OCI-LY3 (cell line): ENCODE data around the gene MAP3K7.

ENCODE experiments used
- H2AFZ ChIP-seq: fragments of 200-600, 300-600 bp; shearing (Covaris generic); 2 replicates; pipeline ENCODE4 v1.6.0; 2014; ENCODE audit warnings: antibody characterized with exemption, low read depth, low read length
- H3K27ac ChIP-seq: fragments of 200-600, 300-600 bp; sonication (generic); 2 replicates; pipeline ENCODE4 v1.5.1; 2014; ENCODE audit warnings: mild to moderate bottlenecking, low read length, moderate library complexity, mixed read lengths
- H3K27me3 ChIP-seq: fragments of 200-600, 300-600 bp; sonication (generic); 2 replicates; pipeline ENCODE4 v1.6.1; 2014; ENCODE audit warnings: low read depth, low read length, mixed read lengths
- H3K36me3 ChIP-seq: fragments of 200-600, 300-600 bp; sonication (generic); replicated peaks from 2 replicates; pipeline ENCODE3; 2014; ENCODE audit warnings: low read depth, low read length, mixed read lengths
- H3K4me1 ChIP-seq: fragments of 300-600, 200-600 bp; sonication (generic); 2 replicates; pipeline ENCODE4 v1.6.1; 2014; ENCODE audit warnings: low read length, mixed read lengths
- H3K4me2 ChIP-seq: fragments of 200-600, 300-600 bp; sonication (generic); 2 replicates; pipeline ENCODE4 v1.6.1; 2014; ENCODE audit warnings: low read length, mixed read lengths
- H3K4me3 ChIP-seq: fragments of 300-600, 200-600 bp; sonication (generic); 2 replicates; pipeline ENCODE4 v1.5.1; 2014; ENCODE audit warnings: antibody characterized with exemption, mild to moderate bottlenecking, low read length, moderate library complexity
- H3K79me2 ChIP-seq: fragments of 300-600, 200-600 bp; shearing (Covaris generic); 2 replicates; pipeline ENCODE4 v1.6.1; 2014; ENCODE audit warnings: mild to moderate bottlenecking, low read length, mixed read lengths
- H3K9ac ChIP-seq: fragments of 300-600, 200-600 bp; shearing (Covaris generic); 2 replicates; pipeline ENCODE4 v1.6.0; 2014; ENCODE audit warnings: mild to moderate bottlenecking, low read length, moderate library complexity
- H3K9me3 ChIP-seq: fragments of 200-600, 300-600 bp; shearing (Covaris generic); 2 replicates; pipeline ENCODE4 v1.6.1; 2014; ENCODE audit warnings: low read length, mixed read lengths; ENCODE audit not compliant: insufficient read depth
- H4K20me1 ChIP-seq: fragments of 200-600, 300-600 bp; sonication (generic); 2 replicates; pipeline ENCODE4 v1.6.1; 2016; ENCODE audit warnings: low read length, mixed read lengths; ENCODE audit not compliant: insufficient read depth
- EZH2phosphoT487 ChIP-seq: fragments of 200-600 bp; shearing (Covaris generic); IDR thresholded peaks from 2 replicates; pipeline ENCODE4 v1.6.1; 2018; ENCODE audit warnings: antibody characterized with exemption, mixed run types, low read depth
- TF ChIP-seq, protein P1 (sequence below): fragments of 200-600, 300-600 bp; sonication (generic); IDR thresholded peaks from 2 replicates; pipeline ENCODE4 v1.5.1; 2014; ENCODE audit warnings: antibody characterized with exemption, low read length, low read depth

Gene MAP3K7

GRCh38 chr6:90502381-90502780 lies 84.5 kb downstream of the MAP3K7 start:
- Histone ChIP-seq H2AFZ (no peak overlapping the region), H3K79me2 (no peaks in the 10 kb centered on the region), H3K27ac (no peak overlapping the region), H4K20me1 (no peaks in the 10 kb centered on the region), H3K4me3 (no peak overlapping the region), H3K36me3 (no peaks in the 10 kb centered on the region), H3K9ac (no peak overlapping the region), H3K4me2 (no peak overlapping the region), H3K4me1 (no peaks in the 10 kb centered on the region), H3K9me3 (no peaks in the 10 kb centered on the region), H3K27me3 (no peaks in the 10 kb centered on the region)
- no peak for TF ChIP-seq EZH2phosphoT487
- TF ChIP-seq, protein P1, sequence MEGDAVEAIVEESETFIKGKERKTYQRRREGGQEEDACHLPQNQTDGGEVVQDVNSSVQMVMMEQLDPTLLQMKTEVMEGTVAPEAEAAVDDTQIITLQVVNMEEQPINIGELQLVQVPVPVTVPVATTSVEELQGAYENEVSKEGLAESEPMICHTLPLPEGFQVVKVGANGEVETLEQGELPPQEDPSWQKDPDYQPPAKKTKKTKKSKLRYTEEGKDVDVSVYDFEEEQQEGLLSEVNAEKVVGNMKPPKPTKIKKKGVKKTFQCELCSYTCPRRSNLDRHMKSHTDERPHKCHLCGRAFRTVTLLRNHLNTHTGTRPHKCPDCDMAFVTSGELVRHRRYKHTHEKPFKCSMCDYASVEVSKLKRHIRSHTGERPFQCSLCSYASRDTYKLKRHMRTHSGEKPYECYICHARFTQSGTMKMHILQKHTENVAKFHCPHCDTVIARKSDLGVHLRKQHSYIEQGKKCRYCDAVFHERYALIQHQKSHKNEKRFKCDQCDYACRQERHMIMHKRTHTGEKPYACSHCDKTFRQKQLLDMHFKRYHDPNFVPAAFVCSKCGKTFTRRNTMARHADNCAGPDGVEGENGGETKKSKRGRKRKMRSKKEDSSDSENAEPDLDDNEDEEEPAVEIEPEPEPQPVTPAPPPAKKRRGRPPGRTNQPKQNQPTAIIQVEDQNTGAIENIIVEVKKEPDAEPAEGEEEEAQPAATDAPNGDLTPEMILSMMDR, result no peak

- Histone ChIP-seq H3K27ac (no peak overlapping the region), H3K79me2 (no peaks in the 10 kb centered on the region), H3K4me1 (no peaks in the 10 kb centered on the region), H3K4me3 (no peak overlapping the region), H3K9ac (no peak overlapping the region), H3K4me2 (no peak overlapping the region), H2AFZ (no peak overlapping the region), H4K20me1 (no peaks in the 10 kb centered on the region), H3K36me3 (no peaks in the 10 kb centered on the region), H3K27me3 (no peaks in the 10 kb centered on the region), H3K9me3 (no peaks in the 10 kb centered on the region)
- no peak for TF ChIP-seq EZH2phosphoT487
- TF ChIP-seq, protein P1, result no peak
Measured at GRCh38 chr6:90500458-90500857, 86.4 kb downstream of the MAP3K7 start.

GRCh38 chr6:90497411-90497810 lies 89.5 kb downstream of the MAP3K7 start:
- Histone ChIP-seq H3K27me3 (no peaks in the 10 kb centered on the region), H3K27ac (no peak overlapping the region), H2AFZ (no peak overlapping the region), H3K79me2 (no peaks in the 10 kb centered on the region), H4K20me1 (no peaks in the 10 kb centered on the region), H3K4me3 (no peak overlapping the region), H3K9me3 (no peaks in the 10 kb centered on the region), H3K36me3 (no peaks in the 10 kb centered on the region), H3K9ac (no peak overlapping the region), H3K4me2 (no peak overlapping the region), H3K4me1 (no peaks in the 10 kb centered on the region)
- no peak for TF ChIP-seq EZH2phosphoT487
- TF ChIP-seq, protein P1, result peak; percentile 7; the same call in 1 of the 2 replicates

DNA sequence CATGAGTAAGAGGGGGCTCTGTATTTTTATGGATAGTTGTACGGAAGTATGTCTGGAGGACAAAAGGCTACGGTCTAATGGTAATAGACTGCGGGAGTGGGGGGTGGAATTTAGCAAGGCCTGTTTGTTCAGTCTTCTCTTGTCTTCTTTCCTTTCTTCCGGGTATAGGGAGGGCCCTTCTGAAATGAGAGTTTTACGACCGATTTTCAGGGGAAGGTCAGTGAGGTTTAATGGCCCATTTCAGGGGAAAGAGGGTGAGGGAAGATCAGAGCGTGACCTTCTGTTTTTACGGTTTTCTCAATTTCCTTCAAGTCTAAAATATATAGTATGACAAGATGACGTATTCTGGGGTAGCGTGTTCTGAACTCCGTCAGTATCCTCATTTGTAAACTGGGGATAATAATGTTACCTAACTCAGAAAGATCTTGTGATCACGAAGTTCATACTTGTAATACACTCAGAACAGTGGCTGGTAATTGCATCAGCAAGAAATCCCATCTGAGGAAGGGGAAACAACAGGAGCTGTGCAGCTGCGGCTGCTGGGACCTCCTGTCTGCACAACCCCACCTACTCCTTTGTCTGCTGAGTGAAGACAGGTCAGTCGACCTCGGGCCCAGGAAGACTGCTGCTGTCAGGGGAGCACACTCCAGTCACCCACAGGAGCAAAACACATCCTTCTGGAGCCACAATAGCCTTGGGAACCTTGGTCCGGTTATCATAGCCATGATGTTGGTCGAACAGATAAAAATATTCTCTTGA lies 90.4 kb downstream of the MAP3K7 start:
- no peaks in the 10 kb centered on the region for H3K4me1 ChIP-seq
- no peaks in the 10 kb centered on the region for H4K20me1 ChIP-seq
- no peaks in the 10 kb centered on the region for H3K79me2 ChIP-seq
- H3K9me3 ChIP-seq, result no peaks in the 10 kb centered on the region
- H3K36me3 ChIP-seq, result no peaks in the 10 kb centered on the region
- no peak overlapping the region for H3K4me3 ChIP-seq
- TF ChIP-seq, protein P1, result no peak
- TF ChIP-seq EZH2phosphoT487, result no peak
- no peak overlapping the region for H2AFZ ChIP-seq
- no peak overlapping the region for H3K9ac ChIP-seq
- no peaks in the 10 kb centered on the region for H3K27me3 ChIP-seq
- H3K27ac ChIP-seq, result no peak overlapping the region
- no peak overlapping the region for H3K4me2 ChIP-seq
